ENCODE data around the gene FANCI.

The FANCI gene

GRCh38 chr15:89243691-89244573, at the start of gene FANCI:
Gene FANCI, plus strand, starts transcription at chr15:89243979. Its CDS starts 3,669 bp downstream, at chr15:89247648.
- DNase-seq, result peak; percentile 96

GRCh38 chr15:89194608-89195007, 49.2 kb upstream of the FANCI start:
- DNase-seq, result no peak

GRCh38 chr15:89195836-89196235, 47.9 kb upstream of the FANCI start:
- DNase-seq, result no peak

- DNase-seq, result no peak
Measured at GRCh38 chr15:89196241-89196640, 47.5 kb upstream of the FANCI start.

GRCh38 chr15:89196994-89197393, 46.8 kb upstream of the FANCI start:
- DNase-seq, result no peak

GRCh38 chr15:89197503-89197971, 46.2 kb upstream of the FANCI start:
- DNase-seq, result no peak

- DNase-seq, result no peak
Measured at GRCh38 chr15:89198196-89198595, 45.6 kb upstream of the FANCI start.

- DNase-seq, result no peak
Measured at GRCh38 chr15:89198934-89199333, 44.8 kb upstream of the FANCI start.

- DNase-seq, result no peak
Measured at GRCh38 chr15:89199746-89200145, 44.0 kb upstream of the FANCI start.

GRCh38 chr15:89200182-89200581, 43.6 kb upstream of the FANCI start:
- DNase-seq, result no peak

- no peak for DNase-seq
Measured at GRCh38 chr15:89201465-89202005, 42.2 kb upstream of the FANCI start.

- peak; percentile 4 for DNase-seq
Measured at GRCh38 chr15:89203705-89204273, 40.0 kb upstream of the FANCI start.

- no peak for DNase-seq
Measured at GRCh38 chr15:89205991-89206585, 37.7 kb upstream of the FANCI start.

GRCh38 chr15:89206908-89207331, 36.9 kb upstream of the FANCI start:
- peak; percentile 71 for DNase-seq

GRCh38 chr15:89208256-89208655, 35.5 kb upstream of the FANCI start:
- DNase-seq, result no peak

GRCh38 chr15:89209057-89209456, 34.7 kb upstream of the FANCI start:
- DNase-seq, result no peak

- DNase-seq, result no peak
Measured at GRCh38 chr15:89211678-89212170, 32.1 kb upstream of the FANCI start.

- DNase-seq, result no peak
Measured at GRCh38 chr15:89215627-89216026, 28.2 kb upstream of the FANCI start.

GRCh38 chr15:89217031-89217430, 26.7 kb upstream of the FANCI start:
- no peak for DNase-seq

- DNase-seq, result no peak
Measured at GRCh38 chr15:89217686-89218376, 25.9 kb upstream of the FANCI start.

- no peak for DNase-seq
Measured at GRCh38 chr15:89218531-89218930, 25.2 kb upstream of the FANCI start.

GRCh38 chr15:89221543-89221942, 22.2 kb upstream of the FANCI start, which contains the start of gene RLBP1:
Gene RLBP1, minus strand, starts transcription at chr15:89221579. Its CDS starts 2,604 bp downstream, at chr15:89218975.
- DNase-seq, result no peak

- no peak for DNase-seq
Measured at GRCh38 chr15:89225588-89225987, 18.2 kb upstream of the FANCI start.
